GM12878 (cell line): Measurements from ENCODE around the gene WRAP73. TPM values are rescaled to one million over a fixed set of nuclear protein-coding genes. Genes with fewer than 3 reads are reported as not detected.

ENCODE experiments used
- ATAC-seq: fragments of 200-7000 bp; cut with Tn5 transposase; 3 replicates; pipeline ENCODE4 v1.9.1; 2020; ENCODE audit warnings: mild to moderate bottlenecking, moderate library complexity
- BruUV-seq: library from RNA; stranded (reverse); fragments of 400-500 nt; replicated peaks from 2 replicates; lab custom pipeline; 2021; lab: Mats Ljungman, UMichigan
- CTCF ChIA-PET: fragments of 300-600 bp; sonication (Branson Sonifier 250); formaldehyde crosslinking; extraction: SDS; loops from one replicate; lab custom pipeline; 2021; ENCODE audit warnings: inconsistent platforms; lab: Yijun Ruan, JAX
- POLR2A ChIA-PET: fragments of 350-600 bp; formaldehyde crosslinking; extraction: SDS; loops from one replicate; lab custom pipeline; 2021; ENCODE audit warnings: inconsistent platforms; lab: Charles Lee
- RAD21 ChIA-PET: fragments of 300-600 bp; sonication (Branson Sonifier 250); formaldehyde crosslinking; loops from one replicate; lab custom pipeline; 2023; ENCODE audit warnings: antibody characterized with exemption; ENCODE audit not compliant: unreplicated experiment; lab: Charles Lee
- SMC1A ChIA-PET: fragments of 300-600 bp; sonication (Branson Sonifier 250); formaldehyde crosslinking; loops from one replicate; lab custom pipeline; 2023; ENCODE audit not compliant: unreplicated experiment, uncharacterized antibody; lab: Charles Lee
- DNase-seq: peaks from one replicate; pipeline ENCODE4 v3.0.0-alpha.2; 2011; ENCODE audit warnings: low read depth, low spot score
- FAIRE-seq: peaks from 3 replicates; lab custom pipeline; 2011; peaks lifted over from hg19 to GRCh38; lab: Jason Lieb, UNC
- H2AFZ ChIP-seq: 2 replicates; pipeline ENCODE4 v1.6.0; 2011; ENCODE audit warnings: low read depth, low read length, control low read depth; ENCODE audit not compliant: control insufficient read depth
- H3K27ac ChIP-seq: 2 replicates; pipeline ENCODE4 v1.5.1; 2011; ENCODE audit warnings: control low read depth; ENCODE audit not compliant: control insufficient read depth, insufficient read depth
- H3K27me3 ChIP-seq, 2 experiments: replicated peaks in 1 of 2; 2 replicates each; pipeline versions ENCODE4 v1.6.0 to v1.6.1; 2011; ENCODE audit warnings: low read length in 1 of 2; ENCODE audit not compliant: control insufficient read depth in 2 of 2, insufficient read depth in 2 of 2
- H3K36me3 ChIP-seq, 2 experiments: 2 replicates each; pipeline ENCODE4 v1.5.1; 2011; ENCODE audit warnings: low read length in 1 of 2; ENCODE audit not compliant: control insufficient read depth in 2 of 2, insufficient read depth in 2 of 2
- H3K4me1 ChIP-seq: 2 replicates; pipeline ENCODE4 v1.6.1; 2011; ENCODE audit warnings: mild to moderate bottlenecking, low read length, moderate library complexity, mixed read lengths; ENCODE audit not compliant: control insufficient read depth, insufficient read depth
- H3K4me2 ChIP-seq: 2 replicates; pipeline ENCODE4 v1.6.0; 2011; ENCODE audit warnings: control low read depth; ENCODE audit not compliant: control insufficient read depth, insufficient read depth
- H3K4me3 ChIP-seq: fragments of 200-600 bp; sonication (generic); 2 replicates; pipeline ENCODE4 v1.5.1; 2016
- H3K79me2 ChIP-seq: 2 replicates; pipeline ENCODE4 v1.6.0; 2011; ENCODE audit warnings: low read length; ENCODE audit not compliant: control insufficient read depth, insufficient read depth
- H3K9ac ChIP-seq: 2 replicates; pipeline ENCODE4 v1.8.0; 2011; ENCODE audit warnings: low read length, control low read depth, mixed read lengths; ENCODE audit not compliant: control insufficient read depth, insufficient read depth
- H3K9me3 ChIP-seq: replicated peaks from 3 replicates; pipeline ENCODE4 v1.5.1; 2011; ENCODE audit warnings: mild to moderate bottlenecking, low read length; ENCODE audit not compliant: control insufficient read depth, insufficient read depth
- H4K20me1 ChIP-seq: 2 replicates; pipeline ENCODE4 v1.6.0; 2011; ENCODE audit not compliant: control insufficient read depth, insufficient read depth
- ATF7 ChIP-seq: fragments of 450-650 bp; IDR thresholded peaks from 2 replicates; pipeline ENCODE4 v1.6.1; 2016; ENCODE audit warnings: low read depth, mild to moderate bottlenecking
- BACH1 ChIP-seq: fragments of 450-650 bp; IDR thresholded peaks from 2 replicates; pipeline ENCODE4 v1.6.1; 2017; ENCODE audit warnings: mild to moderate bottlenecking, borderline replicate concordance
- IKZF2 ChIP-seq, 2 experiments: fragments of 450-650 bp; IDR thresholded peaks; 2 replicates each; pipeline ENCODE4 v1.6.1; 2017; ENCODE audit warnings: mild to moderate bottlenecking in 2 of 2, moderate library complexity in 2 of 2
- KLF5 ChIP-seq: fragments of 450-650 bp; IDR thresholded peaks from 2 replicates; pipeline ENCODE4 v1.6.1; 2014; ENCODE audit warnings: mild to moderate bottlenecking; ENCODE audit not compliant: partially characterized antibody
- LARP7 ChIP-seq: fragments of 450-650 bp; IDR thresholded peaks from 2 replicates; pipeline ENCODE4 v1.6.1; 2017; ENCODE audit warnings: mild to moderate bottlenecking
- NR2C2 ChIP-seq: IDR thresholded peaks from 2 replicates; pipeline ENCODE4 v1.6.1; 2011; ENCODE audit warnings: borderline replicate concordance, low read depth; ENCODE audit not compliant: control insufficient read depth, insufficient read length
- NR2F1 ChIP-seq: fragments of 450-650 bp; conservative IDR thresholded peaks from 2 replicates; pipeline ENCODE4 v1.6.1; 2017; ENCODE audit warnings: mild to moderate bottlenecking
- POLR2A ChIP-seq: IDR thresholded peaks from 2 replicates; pipeline ENCODE4 v1.6.1; 2011; ENCODE audit warnings: low read depth, mild to moderate bottlenecking, low read length
- RB1 ChIP-seq: fragments of 450-650 bp; formaldehyde crosslinking; IDR thresholded peaks from 2 replicates; pipeline ENCODE4 v1.6.1; 2017; ENCODE audit warnings: mild to moderate bottlenecking, borderline replicate concordance
- SMARCA5 ChIP-seq: fragments of 450-650 bp; IDR thresholded peaks from 2 replicates; pipeline ENCODE4 v1.6.1; 2017; ENCODE audit warnings: mild to moderate bottlenecking
- TAF1 ChIP-seq: IDR thresholded peaks from 2 replicates; pipeline ENCODE4 v1.6.1; 2011; ENCODE audit warnings: mild to moderate bottlenecking, low read depth, low read length, borderline replicate concordance
- TCF12 ChIP-seq: IDR thresholded peaks from 2 replicates; pipeline ENCODE4 v1.6.1; 2011; ENCODE audit warnings: low read depth, mild to moderate bottlenecking, low read length
- TCF3 ChIP-seq: IDR thresholded peaks from 2 replicates; pipeline ENCODE4 v1.6.1; 2012; ENCODE audit warnings: low read depth, mild to moderate bottlenecking, low read length, borderline replicate concordance; ENCODE audit not compliant: insufficient read depth
- WRNIP1 ChIP-seq: IDR thresholded peaks from 2 replicates; pipeline ENCODE4 v1.6.1; 2011; ENCODE audit warnings: low read depth, low read length, improper control_type of control experiment, borderline replicate concordance
- YBX1 ChIP-seq: fragments of 450-650 bp; IDR thresholded peaks from 2 replicates; pipeline ENCODE4 v1.6.1; 2016; ENCODE audit warnings: antibody characterized with exemption
- ZNF24 ChIP-seq: fragments of 450-650 bp; IDR thresholded peaks from 2 replicates; pipeline ENCODE4 v1.6.1; 2017; ENCODE audit warnings: antibody characterized with exemption, mild to moderate bottlenecking
- ZNF622 ChIP-seq: fragments of 450-650 bp; IDR thresholded peaks from 2 replicates; pipeline ENCODE4 v1.6.1; 2017; ENCODE audit warnings: mild to moderate bottlenecking, inconsistent platforms
- WGBS: methylation state at CpG from one replicate; pipeline ENCODE4 v1.1.6; 2016; ENCODE audit warnings: low lambda C conversion rate; ENCODE audit not compliant: insufficient replicate concordance, insufficient coverage; ENCODE audit errors: missing lambda C conversion rate; 5-methylcytosine and 5-hydroxymethylcytosine counted together
- in situ Hi-C: fragments of 300-500 bp; cut with MboI; formaldehyde crosslinking; loops from 9 replicates; pipeline ENCODE4 v1.14.3; 2018; ENCODE audit warnings: mixed read lengths
- intact Hi-C: fragments of 100-400 bp; cut with micrococcal nuclease; formaldehyde crosslinking; loops from one replicate; pipeline ENCODE4 v1.14.2; 2022; ENCODE audit not compliant: unreplicated experiment
- polyA plus RNA-seq, 11 experiments: library from polyadenylated mRNA; depleted of rRNA in 4 of 11; unstranded in 6 of 11; stranded (reverse) in 5 of 11; fragments of >200 nt; fragmentation: Nextera tagmentation in 4 of 11; fragmentation: Illumina TruSeq in 1 of 11; extraction: Ambion mirVana in 4 of 11; extraction: Trizol in 1 of 11; gene quantifications; 1 replicate in 1 of 11; 2 replicates in 10 of 11; pipeline versions ENCODE4 v1.2.1 to v1.2.3, GENCODE V29; 2011 to 2016; ENCODE audit warnings: inconsistent platforms in 2 of 11, missing spikeins in 2 of 11, low read depth in 1 of 11
- total RNA-seq, 4 experiments: library from RNA; depleted of rRNA in 3 of 4; stranded (reverse); fragments of >200 nt in 3 of 4; fragmentation: Illumina TruSeq in 1 of 4; extraction: Trizol in 1 of 4; gene quantifications; 2 replicates each; pipeline versions ENCODE4 v1.2.1 to v1.2.3, GENCODE V29; 2013 to 2021
- TF ChIP-seq, protein P1 (sequence below): IDR thresholded peaks from 2 replicates; pipeline ENCODE4 v1.6.1; 2012; ENCODE audit warnings: low read depth, low read length, improper control_type of control experiment
- TF ChIP-seq, protein P2 (sequence below): fragments of 450-650 bp; IDR thresholded peaks from 2 replicates; pipeline ENCODE4 v1.6.1; 2017; ENCODE audit warnings: low read depth, mild to moderate bottlenecking, moderate library complexity
- TF ChIP-seq, protein P3 (sequence below): IDR thresholded peaks from 2 replicates; pipeline ENCODE4 v1.6.1; 2011; ENCODE audit warnings: low read depth, mild to moderate bottlenecking, low read length, moderate library complexity, borderline replicate concordance; ENCODE audit errors: extremely low read depth

WRAP73 gene
- total and polyA plus RNA-seq, 10 of the 15 experiments (the other 5 are each of a cell fraction or from before 2014, with no cell fraction given) = 3.2 to 65.8 (median 48.0) TPM

DNA sequence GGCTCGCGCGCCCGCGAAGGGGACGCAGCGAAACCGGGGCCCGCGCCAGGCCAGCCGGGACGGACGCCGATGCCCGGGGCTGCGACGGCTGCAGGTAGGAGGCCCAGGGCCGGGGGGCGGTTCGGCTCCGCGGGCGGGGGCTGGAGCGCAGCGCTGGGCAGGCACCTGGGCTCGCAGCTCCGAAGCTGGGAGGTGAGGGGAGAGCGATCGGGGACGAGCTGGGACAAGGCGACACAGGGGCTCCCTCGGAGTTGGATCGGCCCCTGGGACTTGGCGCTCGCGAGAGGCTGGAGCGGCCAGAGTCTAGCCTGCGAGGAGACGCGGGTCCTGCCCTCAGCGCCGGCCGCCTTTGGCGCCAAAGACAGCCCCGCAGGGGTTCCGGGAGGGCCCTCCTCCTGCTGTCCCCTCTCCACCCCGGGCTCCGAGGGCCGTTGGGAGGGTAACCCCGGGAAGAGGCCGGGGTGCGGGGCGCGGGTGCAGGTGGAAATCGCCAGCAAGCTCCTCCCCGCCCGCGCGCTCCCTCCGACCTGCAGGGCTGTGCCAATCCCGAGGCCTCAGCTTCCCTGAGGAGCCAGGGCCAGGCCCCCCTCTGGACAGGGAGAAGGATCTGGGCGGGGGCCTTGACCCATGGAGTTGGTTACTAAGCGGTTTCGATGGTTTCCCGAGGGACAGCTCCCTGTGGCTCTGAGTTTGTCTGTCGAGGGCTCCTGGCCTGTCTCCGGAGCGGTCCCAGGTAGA is 2.8 kb upstream of the WRAP73 start (continued):
- TF ChIP-seq NR2F1 = 0 out of 2 replicates have a peak, but pooled peaks have one; percentile 5
- 0 out of 2 replicates have a peak, but pooled peaks have one; percentile 10 for TF ChIP-seq RB1
- no peak for TF ChIP-seq KLF5
- 0 out of 2 replicates have a peak, but pooled peaks have one; percentile 28 for TF ChIP-seq LARP7
- TF ChIP-seq POLR2A = peak; percentile 71
- TF ChIP-seq BACH1 = no peak
- TF ChIP-seq ATF7 = no peak
- TF ChIP-seq TCF12 = 0 out of 2 replicates have a peak, but pooled peaks have one; percentile 2
- no peak for TF ChIP-seq NR2C2
- TF ChIP-seq IKZF2 (IDR thresholded peaks at IDR 0.05) = peak; percentile 13 to 42; a peak in 3 of 4 replicates

DNA sequence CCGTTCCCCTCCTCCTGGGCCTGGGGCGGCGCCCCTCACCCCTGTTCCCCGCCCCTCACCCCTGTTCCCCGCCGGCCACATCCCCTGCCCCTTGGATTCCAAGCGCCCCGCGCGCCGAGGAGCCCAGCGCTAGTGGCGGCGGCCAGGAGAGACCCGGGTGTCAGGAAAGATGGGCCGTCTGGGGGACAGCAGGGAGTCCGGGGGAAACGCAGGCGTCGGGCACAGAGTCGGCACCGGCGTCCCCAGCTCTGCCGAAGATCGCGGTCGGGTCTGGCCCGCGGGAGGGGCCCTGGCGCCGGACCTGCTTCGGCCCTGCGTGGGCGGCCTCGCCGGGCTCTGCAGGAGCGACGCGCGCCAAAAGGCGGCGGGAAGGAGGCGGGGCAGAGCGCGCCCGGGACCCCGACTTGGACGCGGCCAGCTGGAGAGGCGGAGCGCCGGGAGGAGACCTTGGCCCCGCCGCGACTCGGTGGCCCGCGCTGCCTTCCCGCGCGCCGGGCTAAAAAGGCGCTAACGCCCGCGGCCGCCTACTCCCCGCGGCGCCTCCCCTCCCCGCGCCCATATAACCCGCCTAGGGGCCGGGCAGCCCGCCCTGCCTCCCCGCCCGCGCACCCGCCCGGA is 2.1 kb upstream of the WRAP73 start, which contains the start of gene TP73:
TSS of gene TP73 (plus strand) at position 587 of the 618 bp plus-strand sequence. CDS start 29,850 bp downstream, outside the sequence.
- no TSS peak for BruUV-seq
- Histone ChIP-seq H3K9ac (peak within 1 kb of the TSS; percentile 82), H3K4me1 (peaks cover 27% of the 10 kb centered on the region), H4K20me1 (no peaks in the 10 kb centered on the region), H3K4me3 (peak within 1 kb of the TSS; percentile 82), H3K79me2 (peaks cover 71% of the 10 kb centered on the region), H3K27me3 (no peaks in the 10 kb centered on the region), H3K4me2 (peak within 1 kb of the TSS; percentile 92), H3K9me3 (no peaks in the 10 kb centered on the region), H3K36me3 (peaks cover 0 to 6% of the 10 kb centered on the region in 2 experiments; a peak in 2 of 4 replicates), H3K27ac (peak within 1 kb of the TSS; percentile 66), H2AFZ (peak within 1 kb of the TSS; percentile 68)
- intact Hi-C loops (loop anchor here (2.0 kb wide), 1 partner anchor 27 kb away; the partner anchor contains the start of gene TPRG1L), in situ Hi-C loops (no loop called here)
- no peak for DNase-seq
- FAIRE-seq = no peak
- ChIA-PET CTCF (interaction anchor here (0.6 to 7.7 kb wide), 4 partner anchors 13 to 51 kb away, joined by 3 to 91 read pairs (median 33); no protein-coding TSS in a partner anchor), RAD21 (interaction anchor here (1.3 to 6.3 kb wide), 5 partner anchors 10 to 25 kb away, joined by 5 to 117 read pairs (median 17); no protein-coding TSS in a partner anchor), POLR2A (interaction anchor here (0.7 to 11.3 kb wide), 5 partner anchors 15 to 206 kb away, joined by 3 to 184 read pairs (median 29); no protein-coding TSS in a partner anchor), SMC1A (interaction anchor here (5.8 to 7.7 kb wide), 3 partner anchors 14 to 25 kb away, joined by 53 to 117 read pairs (median 65); no protein-coding TSS in a partner anchor)
- ATAC-seq = peak; percentile 31
- 1% methylated on average over 43 of the region's 80 CpGs for WGBS
- no peak for TF ChIP-seq WRNIP1
- TF ChIP-seq RB1 = peak; percentile 91; the same call in 1 of the 2 replicates
- TF ChIP-seq LARP7 = peak; percentile 79
- no peak for TF ChIP-seq TAF1
- 0 out of 2 replicates have a peak, but pooled peaks have one; percentile 37 for TF ChIP-seq SMARCA5
- peak; percentile 65 for TF ChIP-seq NR2F1
- TF ChIP-seq, protein P1, sequence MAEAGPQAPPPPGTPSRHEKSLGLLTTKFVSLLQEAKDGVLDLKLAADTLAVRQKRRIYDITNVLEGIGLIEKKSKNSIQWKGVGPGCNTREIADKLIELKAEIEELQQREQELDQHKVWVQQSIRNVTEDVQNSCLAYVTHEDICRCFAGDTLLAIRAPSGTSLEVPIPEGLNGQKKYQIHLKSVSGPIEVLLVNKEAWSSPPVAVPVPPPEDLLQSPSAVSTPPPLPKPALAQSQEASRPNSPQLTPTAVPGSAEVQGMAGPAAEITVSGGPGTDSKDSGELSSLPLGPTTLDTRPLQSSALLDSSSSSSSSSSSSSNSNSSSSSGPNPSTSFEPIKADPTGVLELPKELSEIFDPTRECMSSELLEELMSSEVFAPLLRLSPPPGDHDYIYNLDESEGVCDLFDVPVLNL = no peak
- TF ChIP-seq ZNF622 = no peak
- 0 out of 2 replicates have a peak, but pooled peaks have one; percentile 27 for TF ChIP-seq ZNF24
- TF ChIP-seq, protein P2, sequence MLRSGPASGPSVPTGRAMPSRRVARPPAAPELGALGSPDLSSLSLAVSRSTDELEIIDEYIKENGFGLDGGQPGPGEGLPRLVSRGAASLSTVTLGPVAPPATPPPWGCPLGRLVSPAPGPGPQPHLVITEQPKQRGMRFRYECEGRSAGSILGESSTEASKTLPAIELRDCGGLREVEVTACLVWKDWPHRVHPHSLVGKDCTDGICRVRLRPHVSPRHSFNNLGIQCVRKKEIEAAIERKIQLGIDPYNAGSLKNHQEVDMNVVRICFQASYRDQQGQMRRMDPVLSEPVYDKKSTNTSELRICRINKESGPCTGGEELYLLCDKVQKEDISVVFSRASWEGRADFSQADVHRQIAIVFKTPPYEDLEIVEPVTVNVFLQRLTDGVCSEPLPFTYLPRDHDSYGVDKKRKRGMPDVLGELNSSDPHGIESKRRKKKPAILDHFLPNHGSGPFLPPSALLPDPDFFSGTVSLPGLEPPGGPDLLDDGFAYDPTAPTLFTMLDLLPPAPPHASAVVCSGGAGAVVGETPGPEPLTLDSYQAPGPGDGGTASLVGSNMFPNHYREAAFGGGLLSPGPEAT = no peak
- TF ChIP-seq YBX1 = no peak
- 0 out of 2 replicates have a peak, but pooled peaks have one; percentile 13 for TF ChIP-seq TCF3
- TF ChIP-seq, protein P3, sequence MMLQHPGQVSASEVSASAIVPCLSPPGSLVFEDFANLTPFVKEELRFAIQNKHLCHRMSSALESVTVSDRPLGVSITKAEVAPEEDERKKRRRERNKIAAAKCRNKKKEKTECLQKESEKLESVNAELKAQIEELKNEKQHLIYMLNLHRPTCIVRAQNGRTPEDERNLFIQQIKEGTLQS = no peak
